Measurements from ENCODE around the gene TK2. TPM values are rescaled to one million over a fixed set of nuclear protein-coding genes. Genes with fewer than 3 reads are reported as not detected.

The TK2 gene
- total and polyA plus RNA-seq, 2 experiments from 2014 or later, result 1.8 to 4.2 TPM

GRCh38 chr16:66522816-66523590 lies 26.9 kb downstream of the TK2 start (continued):
- TF ChIP-seq CTCF (conservative IDR thresholded peaks at IDR 0.05; ENCODE audit: low read depth in 2 of 2) (no peak), POLR2AphosphoS5 (IDR thresholded peaks at IDR 0.05; ENCODE audit: low read depth) (no peak), EZH2 (IDR thresholded peaks at IDR 0.05; ENCODE audit: low read depth, unreplicated experiment) (no peak), JUNB (IDR thresholded peaks at IDR 0.05; ENCODE audit: unreplicated experiment) (no peak), EZH2phosphoT487 (IDR thresholded peaks at IDR 0.05; ENCODE audit: unreplicated experiment) (no peak), ETS1 (IDR thresholded peaks at IDR 0.05) (no peak), REST (IDR thresholded peaks at IDR 0.05; ENCODE audit: unreplicated experiment) (no peak)

GRCh38 chr16:66521951-66522771 lies 27.8 kb downstream of the TK2 start:
- ATAC-seq, result no peak
- no peak overlapping the region for H3K4me3 Mint-ChIP-seq
- no peak for TF ChIP-seq REST (IDR thresholded peaks at IDR 0.05; ENCODE audit: unreplicated experiment)
- no peak for TF ChIP-seq ETS1 (IDR thresholded peaks at IDR 0.05)
- no peak for TF ChIP-seq POLR2AphosphoS5 (IDR thresholded peaks at IDR 0.05; ENCODE audit: low read depth)
- no peak for TF ChIP-seq JUNB (IDR thresholded peaks at IDR 0.05; ENCODE audit: unreplicated experiment)
- TF ChIP-seq EZH2phosphoT487 (IDR thresholded peaks at IDR 0.05; ENCODE audit: unreplicated experiment), result no peak

More at GRCh38 chr16:66521951-66522771, 27.8 kb downstream of the TK2 start:
- no peak overlapping the region for H3K27ac ChIP-seq (ENCODE audit: low read depth)
- no peak overlapping the region for H3K4me3 ChIP-seq
- peaks cover 6% of the 10 kb centered on the region for H3K27me3 Mint-ChIP-seq (ENCODE audit: insufficient read depth, low read depth, poor library complexity)
- no peak overlapping the region for H3K4me2 ChIP-seq
- DNase-seq (ENCODE audit: low spot score), result no peak
- no peaks in the 10 kb centered on the region for H3K79me2 ChIP-seq (replicated peaks; ENCODE audit: insufficient read depth)
- H3K36me3 ChIP-seq (ENCODE audit: insufficient read depth), result no peaks in the 10 kb centered on the region
- no peaks in the 10 kb centered on the region for H3F3A ChIP-seq (replicated peaks; ENCODE audit: low read depth)
- H4K20me1 ChIP-seq (replicated peaks; ENCODE audit: insufficient read depth), result no peaks in the 10 kb centered on the region; the same call in 1 of the 2 replicates
- H3K27me3 ChIP-seq (ENCODE audit: insufficient read depth), result no peaks in the 10 kb centered on the region
- no peaks in the 10 kb centered on the region for H3K4me1 ChIP-seq (ENCODE audit: insufficient read depth)
- H3K9me2 ChIP-seq (ENCODE audit: insufficient read depth), result no peaks in the 10 kb centered on the region
- peaks cover 5% of the 10 kb centered on the region; the same call in 1 of the 3 replicates for H3K36me3 Mint-ChIP-seq (ENCODE audit: low read depth)
- H2AFZ ChIP-seq, result no peak overlapping the region
- no peak overlapping the region for H3K27ac Mint-ChIP-seq
- H3K4me1 Mint-ChIP-seq, result peaks cover 5% of the 10 kb centered on the region
- no peaks in the 10 kb centered on the region for H3K9me3 Mint-ChIP-seq

All from GM23338 (cell line).